Peyer's patch (tissue), 4 donors: ENCODE results near the gene YWHAE.

ENCODE experiments used
- POLR2A ChIP-seq, 2 donors: fragments of 450-650 bp; IDR thresholded peaks; one replicate each; pipeline ENCODE4 v1.5.1; 2017; ENCODE audit warnings: antibody characterized with exemption in 2 of 2, mild to moderate bottlenecking in 2 of 2, moderate library complexity in 2 of 2
- TF ChIP-seq, protein P1 (sequence below), 6 experiments: fragments of 450-650 bp in 4 of 6; fragments of 200-600 bp in 2 of 6; sonication (generic) in 1 of 6; IDR thresholded peaks; one replicate each; pipeline ENCODE4 v1.5.1; 2017 to 2019; ENCODE audit warnings: antibody characterized with exemption in 6 of 6, mild to moderate bottlenecking in 3 of 6, moderate library complexity in 1 of 6

DNA sequence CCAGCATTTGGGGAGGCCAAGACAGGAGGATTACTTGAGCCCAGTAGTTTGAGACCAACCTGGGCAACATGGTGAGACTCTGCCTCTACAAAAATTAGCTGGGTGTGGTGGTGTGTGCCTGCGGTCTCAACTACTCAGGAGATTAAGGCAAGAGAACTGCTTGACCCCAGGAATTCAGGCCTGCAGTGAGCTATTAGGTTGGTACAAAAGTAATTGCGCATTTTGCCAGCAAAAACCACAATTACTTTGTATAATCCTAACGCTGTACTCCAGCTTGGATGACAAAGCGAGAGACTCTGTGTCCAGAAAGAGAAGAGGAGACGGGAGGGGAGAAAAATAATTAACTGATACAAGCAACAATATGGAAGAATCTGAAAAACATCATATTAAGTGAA is 32.7 kb downstream of the YWHAE start:
- TF ChIP-seq POLR2A (IDR thresholded peaks at IDR 0.05), result no peak
- TF ChIP-seq, protein P1, sequence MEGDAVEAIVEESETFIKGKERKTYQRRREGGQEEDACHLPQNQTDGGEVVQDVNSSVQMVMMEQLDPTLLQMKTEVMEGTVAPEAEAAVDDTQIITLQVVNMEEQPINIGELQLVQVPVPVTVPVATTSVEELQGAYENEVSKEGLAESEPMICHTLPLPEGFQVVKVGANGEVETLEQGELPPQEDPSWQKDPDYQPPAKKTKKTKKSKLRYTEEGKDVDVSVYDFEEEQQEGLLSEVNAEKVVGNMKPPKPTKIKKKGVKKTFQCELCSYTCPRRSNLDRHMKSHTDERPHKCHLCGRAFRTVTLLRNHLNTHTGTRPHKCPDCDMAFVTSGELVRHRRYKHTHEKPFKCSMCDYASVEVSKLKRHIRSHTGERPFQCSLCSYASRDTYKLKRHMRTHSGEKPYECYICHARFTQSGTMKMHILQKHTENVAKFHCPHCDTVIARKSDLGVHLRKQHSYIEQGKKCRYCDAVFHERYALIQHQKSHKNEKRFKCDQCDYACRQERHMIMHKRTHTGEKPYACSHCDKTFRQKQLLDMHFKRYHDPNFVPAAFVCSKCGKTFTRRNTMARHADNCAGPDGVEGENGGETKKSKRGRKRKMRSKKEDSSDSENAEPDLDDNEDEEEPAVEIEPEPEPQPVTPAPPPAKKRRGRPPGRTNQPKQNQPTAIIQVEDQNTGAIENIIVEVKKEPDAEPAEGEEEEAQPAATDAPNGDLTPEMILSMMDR (IDR thresholded peaks at IDR 0.05), result no peak
